Measurements from ENCODE around the gene SSTR1.
"Not testable (repeated sequence)": the region's sequence is repeated elsewhere in the genome, so short reads cannot be mapped to it uniquely, and the experiment has no call there.

The SSTR1 gene, protein sequence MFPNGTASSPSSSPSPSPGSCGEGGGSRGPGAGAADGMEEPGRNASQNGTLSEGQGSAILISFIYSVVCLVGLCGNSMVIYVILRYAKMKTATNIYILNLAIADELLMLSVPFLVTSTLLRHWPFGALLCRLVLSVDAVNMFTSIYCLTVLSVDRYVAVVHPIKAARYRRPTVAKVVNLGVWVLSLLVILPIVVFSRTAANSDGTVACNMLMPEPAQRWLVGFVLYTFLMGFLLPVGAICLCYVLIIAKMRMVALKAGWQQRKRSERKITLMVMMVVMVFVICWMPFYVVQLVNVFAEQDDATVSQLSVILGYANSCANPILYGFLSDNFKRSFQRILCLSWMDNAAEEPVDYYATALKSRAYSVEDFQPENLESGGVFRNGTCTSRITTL

DNA sequence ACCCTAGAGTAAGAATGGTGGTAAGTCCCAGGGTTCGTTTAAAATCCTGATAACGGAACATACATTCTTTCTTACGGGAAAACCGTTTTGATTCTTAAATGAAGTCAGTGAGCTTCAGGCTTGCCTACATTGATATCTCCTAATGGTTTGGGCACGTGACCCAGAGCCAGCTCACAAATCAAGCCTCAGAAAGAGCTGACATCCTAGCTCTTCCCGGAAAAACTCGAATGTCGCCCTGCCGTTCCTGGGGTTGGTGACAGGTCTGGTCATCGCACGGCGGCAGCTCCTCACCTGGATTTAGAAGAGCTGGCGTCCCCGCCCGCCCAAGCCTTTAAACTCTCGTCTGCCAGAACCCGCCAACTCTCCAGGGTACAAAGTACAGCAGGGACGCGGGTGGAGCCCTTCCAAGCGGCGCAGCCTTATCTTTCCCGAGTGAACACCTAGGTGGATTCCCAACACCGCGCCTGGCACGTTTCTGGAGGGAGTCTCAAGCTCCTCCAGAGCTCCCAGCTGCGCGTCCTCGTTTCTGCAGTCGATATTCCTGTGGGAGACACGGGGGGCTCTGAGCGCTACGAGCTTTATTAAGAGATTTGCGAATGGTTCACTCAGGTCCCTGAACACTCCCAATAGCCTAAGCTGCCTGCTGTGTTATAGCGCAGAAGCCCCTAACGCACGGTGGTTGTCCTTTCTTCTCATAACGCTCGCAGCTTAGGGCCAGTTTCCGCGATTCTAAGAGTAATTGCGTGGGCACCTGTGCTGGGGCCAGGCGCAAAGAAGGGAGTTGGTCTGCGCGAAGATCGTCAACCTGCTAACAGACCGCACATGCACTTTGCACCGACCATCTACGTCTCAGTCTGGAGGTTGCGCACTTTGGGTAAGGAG is at the start of gene SSTR1:
SSTR1 (plus strand) TSS at position 169 of the 882 bp plus-strand sequence. CDS start 1,486 bp downstream, outside the sequence.
- peak; percentile 59 for DNase-seq (ENCODE audit: low read depth)

DNA sequence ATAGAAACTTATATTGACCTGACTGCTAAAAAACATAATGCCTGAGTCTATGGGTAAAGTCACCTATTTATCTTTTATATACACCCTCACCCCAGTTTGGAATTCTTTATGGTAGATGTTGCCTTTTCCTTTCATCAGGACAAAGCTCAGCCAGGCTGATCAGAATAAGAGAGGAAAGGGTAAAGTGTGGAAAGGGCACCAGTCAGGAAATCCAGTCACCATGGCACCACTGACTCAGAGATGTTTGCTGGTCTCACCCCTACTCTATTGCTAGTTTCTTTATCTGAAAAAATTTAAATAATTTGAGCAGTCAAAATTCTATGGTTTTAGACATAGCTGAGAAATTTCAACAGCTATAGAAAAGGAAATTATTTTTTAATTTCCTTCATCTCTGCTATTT is 49.2 kb upstream of the SSTR1 start:
- peak; percentile 23 for DNase-seq (ENCODE audit: low read depth)

DNA sequence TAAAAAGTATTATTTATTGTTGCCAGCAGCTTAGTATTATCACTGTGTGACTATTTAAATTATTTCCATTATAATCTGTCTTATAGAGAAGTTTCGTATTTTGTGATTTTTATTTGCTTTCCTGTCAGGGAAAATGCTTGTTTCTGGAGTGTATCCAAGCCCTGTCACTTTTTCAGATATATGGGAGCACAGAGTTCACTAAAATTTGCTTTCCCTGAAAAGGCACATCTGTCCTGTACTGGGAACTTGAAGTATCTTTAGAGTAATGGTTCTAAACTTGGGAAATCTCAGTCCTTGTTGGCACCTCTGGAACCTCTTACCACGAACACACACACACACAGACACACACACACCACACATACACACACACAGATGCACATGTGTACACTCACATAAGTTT is 39.3 kb upstream of the SSTR1 start:
- DNase-seq (ENCODE audit: low read depth) = no peak

DNA sequence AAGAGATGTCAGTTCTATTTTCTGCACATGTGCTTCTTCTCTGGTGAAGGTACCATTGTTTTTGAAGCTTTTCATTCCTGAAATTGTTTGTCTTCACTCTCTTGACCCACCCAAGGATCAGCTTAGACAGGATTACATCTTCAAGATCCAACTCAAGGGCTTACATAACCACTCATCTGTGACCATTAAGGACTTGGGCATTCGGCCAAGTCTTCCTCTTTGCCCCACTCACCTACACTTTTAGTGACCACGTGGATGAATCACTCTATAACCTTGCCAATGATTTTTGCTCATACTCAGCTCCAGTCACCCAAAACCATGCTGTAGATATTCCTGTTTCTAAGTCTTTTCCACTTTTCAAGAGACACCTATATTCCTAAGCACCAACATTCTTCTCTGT is 36.5 kb upstream of the SSTR1 start:
- DNase-seq (ENCODE audit: low read depth) = peak; percentile 43

DNA sequence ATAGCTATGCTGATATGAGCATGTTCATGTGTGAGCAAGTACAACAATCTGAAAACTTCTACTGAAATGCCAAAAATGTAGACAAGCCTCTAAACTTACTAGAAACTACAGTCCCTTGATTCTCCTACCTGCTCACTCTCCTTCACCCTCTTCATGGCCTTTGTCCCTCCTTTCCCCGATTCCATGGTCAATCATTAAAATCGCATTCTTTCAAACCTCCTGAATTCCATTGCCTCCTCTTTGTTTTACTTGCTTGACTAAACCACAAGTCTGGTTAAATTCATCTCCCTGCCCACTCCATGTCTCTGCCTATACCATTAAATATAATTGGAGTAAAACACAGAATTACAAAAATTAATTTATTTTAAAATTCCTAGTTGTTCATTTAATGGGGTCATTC is 33.0 kb upstream of the SSTR1 start:
- no peak for DNase-seq (ENCODE audit: low read depth)

DNA sequence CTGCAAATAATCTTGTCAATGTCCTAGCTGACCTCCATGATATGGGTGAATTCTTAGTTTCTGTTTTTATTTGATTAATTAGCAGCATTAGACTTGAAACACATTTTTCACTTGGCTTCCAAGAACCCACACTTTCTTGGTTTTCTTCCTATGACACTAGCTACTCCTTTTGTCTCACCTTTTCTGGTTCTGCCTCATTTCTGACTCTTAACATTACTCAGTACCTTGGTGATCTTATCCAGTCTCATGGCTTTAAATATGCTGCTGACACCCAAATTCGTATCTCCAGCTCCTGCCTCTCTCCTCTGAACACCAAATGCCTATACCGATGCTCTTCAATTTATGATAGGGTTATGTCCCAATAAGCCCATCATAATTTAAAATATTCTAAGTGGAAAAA is 32.0 kb upstream of the SSTR1 start:
- DNase-seq (ENCODE audit: low read depth) = no peak

DNA sequence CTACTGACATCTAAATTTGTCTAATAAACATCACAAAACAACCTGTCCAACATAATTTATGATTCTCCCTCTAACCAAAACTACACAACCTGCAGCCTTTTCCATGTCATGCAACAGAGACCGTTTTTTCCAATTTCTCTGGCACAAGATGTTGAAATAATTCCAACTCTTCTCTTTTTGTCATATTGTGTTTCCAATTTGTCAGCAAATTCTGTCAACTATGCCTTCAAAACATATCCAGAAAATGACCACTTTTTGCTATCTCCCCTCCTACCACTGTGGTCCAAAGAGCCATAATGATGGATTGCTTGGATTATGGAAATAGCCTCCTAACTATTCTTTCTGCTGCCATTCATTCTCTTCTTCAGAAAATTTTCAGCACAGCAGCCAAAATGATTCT is 31.3 kb upstream of the SSTR1 start:
- no peak for DNase-seq (ENCODE audit: low read depth)

DNA sequence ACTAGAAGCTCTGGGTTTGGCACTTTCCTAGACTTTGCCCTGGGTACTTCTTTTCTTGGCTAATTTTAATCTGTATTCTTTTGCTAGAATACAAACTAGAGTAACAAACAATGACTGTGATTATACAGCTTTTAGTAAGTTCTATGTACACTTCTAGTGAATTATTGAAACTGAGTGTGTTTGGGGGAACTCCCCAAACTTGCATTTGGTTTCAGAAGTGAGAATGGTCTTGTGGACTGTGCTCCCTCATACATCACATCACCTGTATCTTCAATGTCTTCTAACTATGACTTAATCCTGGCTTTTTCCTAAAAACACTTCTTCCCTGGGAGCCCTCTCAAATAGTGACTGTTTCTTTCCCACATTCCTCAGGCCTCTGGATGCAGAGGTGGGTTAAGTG is 23.6 kb upstream of the SSTR1 start:
- DNase-seq (ENCODE audit: low read depth) = no peak

DNA sequence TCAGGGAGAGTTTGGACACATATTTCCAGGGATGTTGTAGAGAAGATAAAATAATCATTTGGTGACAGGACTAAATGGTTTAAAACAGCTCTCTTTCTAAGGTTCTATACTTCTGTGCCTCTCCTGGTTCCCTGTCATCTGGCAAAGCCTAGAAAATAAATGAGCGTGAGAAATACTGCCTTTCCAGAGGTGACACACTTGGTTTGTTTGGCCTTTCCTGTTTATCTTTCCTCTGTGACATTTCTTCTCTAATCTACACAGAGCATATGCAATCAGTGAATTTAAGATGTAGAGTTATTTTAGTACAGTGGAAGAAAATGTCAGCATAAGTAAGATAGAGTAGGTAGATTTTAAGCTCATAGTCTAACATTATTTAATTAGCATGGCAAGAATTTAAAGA is 22.0 kb upstream of the SSTR1 start:
- DNase-seq (ENCODE audit: low read depth) = no peak

DNA sequence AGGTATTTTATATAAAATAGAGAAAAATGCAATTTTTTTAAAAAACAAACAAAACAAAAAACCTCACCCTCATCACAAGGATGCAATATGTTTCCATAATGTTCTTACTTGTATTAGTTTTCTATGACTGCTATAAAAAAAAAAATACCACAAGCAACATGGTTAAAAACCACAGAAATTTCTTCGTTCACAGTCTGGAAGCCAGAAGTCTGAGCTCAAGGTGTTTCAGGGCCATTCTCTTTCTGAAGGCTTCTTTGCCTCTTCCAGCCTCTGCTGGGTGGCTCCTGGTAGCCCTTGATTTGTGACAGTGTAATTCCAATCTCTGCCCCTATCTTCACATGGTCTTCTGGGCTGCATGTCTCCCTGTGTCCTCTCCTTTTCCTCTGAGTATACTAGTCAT is 21.5 kb upstream of the SSTR1 start:
- no peak for DNase-seq (ENCODE audit: low read depth)

DNA sequence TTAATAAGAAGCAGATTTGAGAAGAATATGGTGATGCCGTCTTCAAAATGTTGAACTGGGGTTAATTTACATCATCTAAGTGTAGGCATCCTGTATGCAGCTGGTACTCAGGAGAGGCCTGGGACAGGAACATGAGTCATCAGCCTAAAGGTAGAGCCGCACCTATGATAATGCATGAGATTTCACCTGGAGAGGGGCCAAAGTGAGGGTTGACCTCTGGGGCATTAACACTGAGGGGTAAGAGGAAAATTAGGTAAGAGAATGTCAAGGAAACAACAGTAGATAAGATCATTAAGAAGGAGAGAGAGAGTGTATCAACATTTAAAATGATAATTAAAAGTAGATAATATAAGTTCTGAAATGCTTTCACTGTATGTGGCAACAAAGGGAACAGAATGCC is 20.2 kb upstream of the SSTR1 start:
- no peak for DNase-seq (ENCODE audit: low read depth)

DNA sequence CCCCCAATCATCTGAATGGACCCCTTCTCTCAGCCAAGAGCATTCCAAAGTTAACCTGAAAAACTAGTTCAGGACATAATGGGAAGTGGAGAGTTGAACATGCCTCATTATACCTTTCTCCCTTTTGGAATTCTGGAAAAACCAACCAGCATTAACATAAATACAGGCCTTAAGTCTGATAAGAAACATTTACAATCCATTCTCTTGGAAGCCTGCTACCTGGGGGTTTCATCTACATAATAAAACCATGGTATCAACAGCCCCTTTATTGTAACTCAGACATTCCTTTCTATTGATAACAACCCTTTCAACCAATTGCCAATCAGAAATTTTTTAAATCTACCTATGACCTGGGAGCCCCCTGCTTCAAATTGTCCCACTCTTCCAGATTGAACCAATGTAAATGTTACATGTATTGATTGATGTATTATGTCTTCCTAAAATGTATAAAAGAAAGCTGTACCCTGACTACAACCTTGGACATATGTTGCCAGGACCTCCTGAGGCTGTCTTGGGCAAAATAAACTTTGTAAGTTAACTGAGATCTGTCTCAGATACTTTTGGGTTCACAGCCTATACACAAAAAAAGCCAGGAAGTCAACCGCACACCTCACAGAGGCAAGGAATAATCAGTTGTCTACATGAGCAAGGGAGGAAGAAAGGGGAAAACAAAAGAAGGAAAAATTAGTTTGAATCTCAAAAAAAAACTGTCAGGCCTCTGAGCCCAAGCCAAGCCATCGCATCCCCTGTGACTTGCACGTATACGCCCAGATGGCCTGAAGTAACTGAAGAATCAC is 17.6 kb upstream of the SSTR1 start:
- no peak for DNase-seq (ENCODE audit: low read depth)

DNA sequence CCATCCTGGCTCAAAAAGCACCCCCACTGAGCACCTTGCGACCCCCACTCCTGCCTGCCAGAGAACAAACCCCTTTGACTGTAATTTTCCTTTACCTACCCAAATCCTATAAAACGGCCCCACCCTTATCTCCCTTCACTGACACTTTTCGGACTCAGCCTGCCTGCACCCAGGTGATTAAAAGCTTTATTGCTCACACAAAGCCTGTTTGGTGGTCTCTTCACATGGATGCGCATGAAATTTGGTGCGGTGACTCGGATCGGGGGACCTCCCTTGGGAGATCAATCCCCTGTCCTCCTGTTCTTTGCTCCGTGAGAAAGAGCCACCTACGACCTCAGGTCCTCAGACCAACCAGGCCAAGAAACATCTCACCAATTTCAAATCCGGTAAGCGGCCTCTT is 16.9 kb upstream of the SSTR1 start:
- DNase-seq (ENCODE audit: low read depth) = not testable (repeated sequence)

DNA sequence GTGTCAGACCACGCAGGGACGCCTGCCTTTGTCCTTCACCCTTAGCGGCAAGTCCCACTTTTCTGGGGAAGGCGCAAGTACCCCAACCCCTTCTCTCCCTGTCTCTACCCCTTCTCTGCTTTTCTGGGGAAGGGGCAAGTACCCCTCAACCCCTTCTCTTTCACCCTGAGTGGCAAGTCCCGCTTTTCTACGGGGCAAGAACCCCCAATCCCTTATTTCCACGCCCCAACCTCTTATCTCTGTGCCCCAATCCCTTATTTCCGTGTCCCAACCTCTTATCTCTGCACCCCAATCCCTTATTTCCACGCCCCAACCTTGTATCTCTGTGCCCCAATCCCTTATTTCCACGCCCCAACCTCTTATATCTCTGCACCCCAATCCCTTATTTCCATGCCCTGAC is 16.2 kb upstream of the SSTR1 start:
- not testable (repeated sequence) for DNase-seq (ENCODE audit: low read depth)

DNA sequence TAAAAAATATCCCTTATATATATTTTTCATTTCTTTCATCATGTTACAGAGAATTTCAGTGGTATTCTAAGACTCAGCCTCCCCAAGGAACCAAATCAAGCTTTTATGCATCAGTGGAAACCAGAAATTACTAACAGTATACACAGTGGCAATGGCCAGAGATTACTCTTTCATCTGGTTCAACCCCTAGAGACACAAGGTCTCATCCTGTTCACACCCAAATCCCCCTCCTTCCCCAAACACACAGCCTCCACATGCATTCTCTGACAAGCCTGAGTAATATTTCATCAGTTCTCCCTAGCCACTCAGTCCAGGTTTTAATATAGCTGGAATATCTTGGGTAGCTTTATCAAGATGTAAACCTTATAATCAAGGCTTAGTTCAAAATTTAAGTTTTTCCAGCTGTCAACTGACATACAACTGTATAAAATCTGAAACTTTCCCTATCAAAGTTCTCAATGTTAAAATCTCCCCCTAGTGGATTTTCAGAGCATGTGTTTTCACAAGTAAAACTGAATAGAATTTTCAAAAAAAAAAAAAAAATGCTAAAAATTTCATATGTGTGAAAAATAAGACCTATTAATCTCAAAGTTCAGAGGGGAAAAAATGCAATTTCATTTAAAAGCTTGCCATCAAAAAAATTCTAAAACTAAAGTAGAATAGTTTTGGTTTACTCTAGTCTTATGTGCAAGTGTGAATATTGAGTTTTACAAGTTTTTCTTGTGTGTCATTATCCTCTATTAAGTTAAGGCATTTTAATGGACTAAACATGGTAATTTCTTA is 10.5 kb upstream of the SSTR1 start:
- peak; percentile 59 for DNase-seq (ENCODE audit: low read depth)

DNA sequence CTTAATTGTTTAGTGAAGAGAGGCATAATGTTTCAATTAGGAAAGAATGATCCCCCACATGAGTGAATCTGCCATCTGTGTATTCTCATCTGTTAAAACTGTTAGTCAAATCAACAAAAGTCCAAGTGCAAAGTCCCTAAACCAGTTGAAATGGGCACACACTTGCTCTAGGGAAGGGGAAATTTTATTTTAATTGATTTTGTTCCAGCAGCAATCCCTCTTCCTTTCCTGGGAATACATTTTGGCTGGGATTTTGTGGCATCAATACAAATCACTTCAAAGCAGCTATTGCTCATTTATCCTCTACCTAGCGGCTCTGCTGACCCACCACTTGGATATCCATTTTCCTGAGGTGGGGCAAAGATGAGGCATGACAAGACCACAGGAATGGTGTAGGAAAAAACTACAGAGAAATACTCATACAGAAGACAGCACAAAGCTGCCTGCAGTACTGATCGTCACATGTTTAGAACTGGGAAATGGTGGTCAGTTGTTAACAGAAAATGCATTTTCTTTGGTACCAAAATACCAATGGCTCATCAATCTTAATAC is 9.8 kb upstream of the SSTR1 start:
- peak; percentile 75 for DNase-seq (ENCODE audit: low read depth)

DNA sequence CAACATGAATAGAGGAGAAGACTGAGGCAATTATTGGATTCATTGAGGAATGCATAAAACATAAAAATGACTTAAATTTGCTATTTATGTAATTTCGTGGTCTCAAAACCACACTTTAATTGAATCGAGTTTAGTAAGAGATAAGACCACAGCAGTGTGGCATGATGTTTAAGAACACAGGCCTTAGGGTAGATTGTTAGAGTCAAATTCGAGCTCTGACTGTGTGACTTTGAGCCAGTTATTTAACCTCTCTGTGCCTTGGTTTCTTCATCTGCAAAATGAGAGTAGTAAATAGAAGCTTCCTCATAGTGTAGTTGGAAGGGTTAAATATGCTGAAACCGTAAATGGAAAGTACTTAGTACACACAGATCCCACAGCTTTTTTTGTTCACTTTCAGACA is 9.3 kb upstream of the SSTR1 start:
- no peak for DNase-seq (ENCODE audit: low read depth)

DNA sequence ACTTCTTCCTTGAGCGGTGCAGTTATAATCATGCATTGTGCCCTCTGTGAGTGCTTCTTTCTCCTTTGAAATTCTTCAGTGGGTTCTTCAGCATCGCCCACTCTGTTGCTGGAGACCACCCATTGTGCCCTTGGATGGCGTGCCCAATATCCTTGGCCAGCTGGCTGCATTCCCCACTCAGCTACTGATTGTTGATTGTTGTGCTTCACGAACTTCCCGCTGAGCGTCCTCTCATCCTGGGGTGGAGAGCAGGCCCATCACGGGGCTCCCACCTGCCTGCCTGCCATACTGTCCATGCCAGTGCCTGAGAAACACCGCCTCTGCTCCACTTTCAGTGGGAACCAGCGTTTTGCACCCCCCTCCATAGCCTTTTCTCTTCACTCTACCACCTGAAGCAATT is 8.6 kb upstream of the SSTR1 start:
- no peak for DNase-seq (ENCODE audit: low read depth)

DNA sequence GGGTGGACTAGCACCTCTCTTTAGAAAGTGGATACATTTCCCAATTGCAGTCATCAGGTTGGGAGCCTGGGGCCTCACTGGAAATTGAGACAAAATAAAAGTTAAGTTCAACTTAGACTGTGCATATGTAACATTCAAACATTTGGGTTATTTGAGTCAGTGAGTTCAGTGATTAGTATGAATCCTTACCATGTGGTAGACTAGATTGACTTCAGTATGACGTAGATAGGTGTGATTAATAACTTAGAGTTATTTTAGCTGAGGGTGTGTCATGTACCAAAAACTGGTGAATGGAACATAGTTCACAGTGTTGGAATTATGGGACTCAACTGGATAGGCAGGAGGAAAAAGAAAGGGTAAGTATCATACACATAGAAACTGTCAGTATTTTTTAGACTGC is 8.0 kb upstream of the SSTR1 start:
- DNase-seq (ENCODE audit: low read depth) = peak; percentile 74

DNA sequence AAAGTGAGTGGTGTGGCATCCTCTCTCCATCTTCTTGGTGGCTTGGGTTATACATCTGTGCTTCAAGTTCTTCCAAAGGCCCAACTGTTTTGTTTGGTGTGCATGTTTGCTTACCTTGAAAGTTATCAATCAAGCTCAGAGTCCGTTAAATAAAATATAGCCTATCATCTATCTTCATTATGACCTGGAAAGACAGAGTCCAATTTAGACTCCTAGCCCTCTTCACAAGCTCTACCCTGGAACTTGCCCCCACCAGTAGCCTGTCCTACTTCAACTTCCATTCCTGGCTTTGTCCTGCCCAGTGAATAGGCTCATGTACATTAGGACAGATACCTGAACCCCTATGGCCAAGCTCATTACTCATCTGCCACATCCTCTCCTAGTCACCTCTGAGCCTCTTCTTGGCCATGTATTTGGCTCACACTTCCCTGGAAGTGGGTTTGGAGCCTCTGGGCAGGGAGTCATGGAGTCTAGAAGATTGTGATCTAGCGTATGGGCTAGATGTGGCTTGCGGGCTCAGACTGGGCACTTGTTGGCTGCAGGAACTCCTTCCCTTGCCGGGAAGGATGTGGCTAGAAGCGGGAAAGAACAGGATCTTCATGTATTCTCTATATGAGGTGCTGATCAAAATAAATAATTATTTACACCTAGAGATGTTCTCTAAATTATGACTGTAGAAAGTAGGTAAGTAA is 6.4 kb upstream of the SSTR1 start:
- peak; percentile 64 for DNase-seq (ENCODE audit: low read depth)

Data from ELR (cell line).